Measurements from ENCODE around the gene WWP2. TPM values are rescaled to one million over a fixed set of nuclear protein-coding genes. Genes with fewer than 3 reads are reported as not detected.

The WWP2 gene
- total RNA-seq, 1 experiment from 2014 or later: 40.2 TPM

- no peaks in the 10 kb centered on the region for H3K9me3 ChIP-seq (ENCODE audit: control insufficient read depth, low read depth, low read length)
- H3K23me2 ChIP-seq (ENCODE audit: insufficient read length, low read depth, low read length, poor library complexity, severe bottlenecking): no peaks in the 10 kb centered on the region
- no peak overlapping the region for H4K8ac ChIP-seq (replicated peaks; ENCODE audit: insufficient read length, low read depth, low read length)
- H3K27me3 ChIP-seq (ENCODE audit: insufficient read depth, low read length): no peaks in the 10 kb centered on the region
- H3K14ac ChIP-seq (ENCODE audit: insufficient read depth, low read length): no peak overlapping the region
- H3K79me2 ChIP-seq (ENCODE audit: insufficient read depth, low read length): no peaks in the 10 kb centered on the region
- no peak overlapping the region for H3K9ac ChIP-seq (ENCODE audit: extremely low read depth, insufficient read length, low read length)
- H2BK120ac ChIP-seq (ENCODE audit: low read depth, low read length, poor library complexity, severe bottlenecking): no peak overlapping the region
- no peak overlapping the region for H2AK5ac ChIP-seq (ENCODE audit: insufficient read length, low read length)
- no peak overlapping the region for H2AFZ ChIP-seq (ENCODE audit: low read length)
- no peaks in the 10 kb centered on the region for H4K20me1 ChIP-seq (ENCODE audit: control insufficient read depth, insufficient read depth, insufficient read length)
- H3K4me1 ChIP-seq (ENCODE audit: insufficient read depth, low read length): 0 out of 2 replicates have a peak, but pooled peaks cover 2% of the 10 kb centered on the region
- no CpG with 5 or more reads among the region's 3 CpGs for WGBS (ENCODE audit: extremely low coverage, insufficient read length, low lambda C conversion rate)
- no peak overlapping the region for H2BK20ac ChIP-seq (ENCODE audit: low read depth, low read length, poor library complexity, severe bottlenecking)
- no peak for TF ChIP-seq CTCF (conservative IDR thresholded peaks at IDR 0.05)
- Mint-ChIP-seq H3K4me3 (no peak overlapping the region), H3K9me3 (no peaks in the 10 kb centered on the region; a peak in 1 of 5 replicates), H3K4me1 (peaks cover 7% of the 10 kb centered on the region in 2 experiments; a peak in 3 of 4 replicates), H3K36me3 (ENCODE audit: insufficient read depth in 1 of 3, low read depth in 3 of 3) (peaks cover 14 to 20% (median 16%) of the 10 kb centered on the region in 3 experiments), H3K27ac (no peak overlapping the region; a peak in 1 of 7 replicates), H3K27me3 (ENCODE audit: low read depth) (no peaks in the 10 kb centered on the region)
- H3K79me1 ChIP-seq (ENCODE audit: insufficient read depth, low read depth, low read length, poor library complexity, severe bottlenecking): no peaks in the 10 kb centered on the region
- H3K56ac ChIP-seq (ENCODE audit: insufficient read length, low read depth, low read length): no peak overlapping the region
- no peak overlapping the region for H4K91ac ChIP-seq (ENCODE audit: insufficient read length, low read depth, low read length)
- no peak overlapping the region for H3K4ac ChIP-seq (ENCODE audit: low read depth, low read length)
- no peak overlapping the region for H2BK5ac ChIP-seq (ENCODE audit: insufficient read length, low read length)
- H3K18ac ChIP-seq (ENCODE audit: insufficient read length, low read depth, low read length): no peak overlapping the region
- no peak overlapping the region for H2BK15ac ChIP-seq (ENCODE audit: low read depth, low read length)
- no peak overlapping the region for H3T11ph ChIP-seq (ENCODE audit: low read length)
- no peak overlapping the region for H4K5ac ChIP-seq (ENCODE audit: insufficient read length, low read depth, low read length)
- no peak overlapping the region for H3K27ac ChIP-seq (ENCODE audit: insufficient read length, low read depth, low read length)
- no peak for DNase-seq
- no peak overlapping the region for H3K23ac ChIP-seq (ENCODE audit: insufficient read length, low read depth, low read length)
- H2BK12ac ChIP-seq (ENCODE audit: insufficient read length, low read depth, low read length): no peak overlapping the region
- H3K4me2 ChIP-seq (ENCODE audit: insufficient read depth, insufficient read length, low read length): no peak overlapping the region
These were observed 123.6 kb downstream of the WWP2 start for GRCh38 chr16:69885722-69886121.

Data from H9 (cell line).